PC-9 (cell line): ENCODE results near the gene OR1L6. TPM values are rescaled to one million over a fixed set of nuclear protein-coding genes. Genes with fewer than 3 reads are reported as not detected.

ENCODE experiments used
- BruUV-seq: library from RNA; stranded (reverse); fragments of 400-500 nt; replicated peaks from 2 replicates; lab custom pipeline; 2021; lab: Mats Ljungman, UMichigan
- CTCF ChIA-PET: fragments of 300-600 bp; sonication (Branson Sonifier 250); formaldehyde crosslinking; loops from one replicate; lab custom pipeline; 2022; ENCODE audit warnings: antibody characterized with exemption; lab: Charles Lee
- POLR2A ChIA-PET: fragments of 300-600 bp; sonication (Branson Sonifier 250); formaldehyde crosslinking; loops from one replicate; lab custom pipeline; 2022; ENCODE audit warnings: antibody characterized with exemption; ENCODE audit not compliant: unreplicated experiment; lab: Charles Lee
- DNase-seq, 2 experiments: peaks; one replicate each; pipeline versions ENCODE4 v3.0.0 to v3.0.0-alpha.2; 2015 to 2022; ENCODE audit warnings: mixed read lengths in 1 of 2
- H2AFZ ChIP-seq: fragments of 200-600 bp; sonication (generic); 2 replicates; pipeline ENCODE4 v1.8.1; 2017; ENCODE audit warnings: antibody characterized with exemption
- H3F3A ChIP-seq: fragments of 200-600 bp; sonication (generic); 2 replicates; pipeline ENCODE4 v1.8.1; 2017; ENCODE audit warnings: antibody characterized with exemption, mild to moderate bottlenecking, low read depth; ENCODE audit not compliant: insufficient read depth
- H3K27ac ChIP-seq: fragments of 200-600 bp; sonication (generic); 2 replicates; pipeline ENCODE4 v1.6.1; 2016; ENCODE audit warnings: mixed run types
- H3K27me3 ChIP-seq: fragments of 200-600 bp; sonication (generic); 2 replicates; pipeline ENCODE4 v1.6.1; 2016; ENCODE audit warnings: low read depth, mixed run types; ENCODE audit not compliant: insufficient read depth
- H3K36me3 ChIP-seq: fragments of 200-600 bp; sonication (generic); 2 replicates; pipeline ENCODE4 v1.6.1; 2016; ENCODE audit warnings: low read depth, mixed run types
- H3K4me1 ChIP-seq: fragments of 200-600 bp; sonication (generic); replicated peaks from 2 replicates; pipeline ENCODE4 v1.6.1; 2016; ENCODE audit warnings: mixed run types; ENCODE audit not compliant: insufficient read depth
- H3K4me2 ChIP-seq: fragments of 200-600 bp; sonication (generic); 2 replicates; pipeline ENCODE4 v1.6.1; 2017; ENCODE audit warnings: mixed run types
- H3K4me3 ChIP-seq: fragments of 200-600 bp; sonication (generic); 2 replicates; pipeline ENCODE4 v1.6.1; 2016; ENCODE audit warnings: mixed run types
- H3K79me2 ChIP-seq: fragments of 200-600 bp; sonication (generic); 2 replicates; pipeline ENCODE4 v1.6.1; 2017; ENCODE audit warnings: low read depth, mixed run types
- H3K9me2 ChIP-seq: fragments of 200-600 bp; sonication (generic); 2 replicates; pipeline ENCODE4 v1.8.1; 2017; ENCODE audit warnings: mild to moderate bottlenecking; ENCODE audit not compliant: insufficient read depth
- H3K9me3 ChIP-seq: fragments of 200-600 bp; sonication (generic); 2 replicates; pipeline ENCODE4 v1.8.1; 2016; ENCODE audit warnings: low read depth; ENCODE audit not compliant: insufficient read depth
- H4K20me1 ChIP-seq: fragments of 200-600 bp; sonication (generic); 2 replicates; pipeline ENCODE4 v1.8.1; 2017; ENCODE audit not compliant: insufficient read depth
- EZH2 ChIP-seq: fragments of 200-600 bp; sonication (generic); IDR thresholded peaks from 2 replicates; pipeline ENCODE4 v1.8.0; 2017; ENCODE audit warnings: antibody characterized with exemption, low read depth
- intact Hi-C: fragments of 100-400 bp; cut with micrococcal nuclease; formaldehyde crosslinking; loops from one replicate; pipeline ENCODE4 v1.10.0; 2022; ENCODE audit not compliant: unreplicated experiment
- total RNA-seq: library from RNA; stranded (reverse); gene quantifications from 2 replicates; pipeline ENCODE4 v1.2.3, GENCODE V29; 2021
- TF ChIP-seq, protein P1 (sequence below): fragments of 200-600 bp; sonication (generic); conservative IDR thresholded peaks from 2 replicates; pipeline ENCODE4 v1.6.1; 2017; ENCODE audit warnings: mixed run types, antibody characterized with exemption, mild to moderate bottlenecking, moderate library complexity

OR1L6 gene
- total RNA-seq, 1 experiment from 2014 or later, result not detected

DNA sequence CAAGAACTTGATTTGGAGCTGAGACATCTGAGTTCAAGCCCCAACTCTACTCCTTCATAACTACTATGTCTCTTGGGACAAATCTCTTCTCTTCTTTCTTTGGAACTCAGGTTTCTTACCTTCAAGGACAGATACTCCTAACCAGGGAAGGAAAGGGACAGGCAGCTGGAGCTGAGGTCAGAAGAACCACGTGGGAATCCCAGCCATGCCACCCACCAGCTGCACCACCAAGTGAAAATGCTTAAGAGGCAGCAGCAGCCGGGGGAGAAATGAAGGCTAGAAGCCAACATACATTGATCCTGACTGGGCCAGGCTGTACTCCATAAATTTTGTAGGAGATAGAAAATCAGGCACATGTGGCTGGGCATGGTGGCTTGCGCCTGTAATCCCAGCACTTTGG lies 37.1 kb downstream of the OR1L6 start:
- Histone ChIP-seq H3K9me2 (no peaks in the 10 kb centered on the region; the same call in 1 of the 2 replicates), H3K4me1 (peaks cover 19% of the 10 kb centered on the region), H3K4me2 (no peak overlapping the region), H3K27ac (no peak overlapping the region), H2AFZ (no peak overlapping the region), H3F3A (no peaks in the 10 kb centered on the region), H3K4me3 (no peak overlapping the region), H3K79me2 (no peaks in the 10 kb centered on the region), H3K27me3 (no peaks in the 10 kb centered on the region), H4K20me1 (no peaks in the 10 kb centered on the region), H3K9me3 (no peaks in the 10 kb centered on the region), H3K36me3 (no peaks in the 10 kb centered on the region)
- DNase-seq, result no peak
- intact Hi-C loops, result no loop called here
- TF ChIP-seq EZH2, result no peak
- TF ChIP-seq, protein P1, sequence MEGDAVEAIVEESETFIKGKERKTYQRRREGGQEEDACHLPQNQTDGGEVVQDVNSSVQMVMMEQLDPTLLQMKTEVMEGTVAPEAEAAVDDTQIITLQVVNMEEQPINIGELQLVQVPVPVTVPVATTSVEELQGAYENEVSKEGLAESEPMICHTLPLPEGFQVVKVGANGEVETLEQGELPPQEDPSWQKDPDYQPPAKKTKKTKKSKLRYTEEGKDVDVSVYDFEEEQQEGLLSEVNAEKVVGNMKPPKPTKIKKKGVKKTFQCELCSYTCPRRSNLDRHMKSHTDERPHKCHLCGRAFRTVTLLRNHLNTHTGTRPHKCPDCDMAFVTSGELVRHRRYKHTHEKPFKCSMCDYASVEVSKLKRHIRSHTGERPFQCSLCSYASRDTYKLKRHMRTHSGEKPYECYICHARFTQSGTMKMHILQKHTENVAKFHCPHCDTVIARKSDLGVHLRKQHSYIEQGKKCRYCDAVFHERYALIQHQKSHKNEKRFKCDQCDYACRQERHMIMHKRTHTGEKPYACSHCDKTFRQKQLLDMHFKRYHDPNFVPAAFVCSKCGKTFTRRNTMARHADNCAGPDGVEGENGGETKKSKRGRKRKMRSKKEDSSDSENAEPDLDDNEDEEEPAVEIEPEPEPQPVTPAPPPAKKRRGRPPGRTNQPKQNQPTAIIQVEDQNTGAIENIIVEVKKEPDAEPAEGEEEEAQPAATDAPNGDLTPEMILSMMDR, result no peak
- POLR2A ChIA-PET, result no interaction called here
- CTCF ChIA-PET, result no interaction called here
- BruUV-seq, result no TSS peak

DNA sequence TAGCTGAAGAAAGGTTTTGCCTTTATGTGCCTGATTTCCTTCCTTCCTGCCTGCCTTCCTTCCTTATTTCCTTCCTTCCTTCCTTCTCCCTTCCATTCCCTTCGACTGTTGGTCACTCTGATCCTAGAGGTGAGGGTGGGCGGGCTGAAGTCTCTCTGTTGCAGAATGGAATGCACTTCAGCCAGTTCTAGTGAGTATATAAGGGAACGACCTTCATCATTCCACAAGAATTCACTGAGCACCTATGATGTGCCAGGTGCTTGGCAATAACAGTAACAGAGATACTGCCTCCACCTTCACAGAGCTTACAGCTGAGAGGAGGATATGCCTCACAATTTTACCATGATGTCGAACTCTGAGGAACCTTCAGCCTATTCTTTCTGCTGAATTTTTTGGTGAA lies 37.9 kb downstream of the OR1L6 start:
- peaks cover 19% of the 10 kb centered on the region for H3K4me1 ChIP-seq
- H3K9me2 ChIP-seq, result no peaks in the 10 kb centered on the region; the same call in 1 of the 2 replicates
- no peaks in the 10 kb centered on the region for H3K79me2 ChIP-seq
- H3K27ac ChIP-seq, result no peak overlapping the region
- BruUV-seq, result no TSS peak
- DNase-seq, result peak in 1 of 2 experiments; percentile 45
- CTCF ChIA-PET, result no interaction called here
- H3F3A ChIP-seq, result no peaks in the 10 kb centered on the region
- H3K36me3 ChIP-seq, result no peaks in the 10 kb centered on the region
- POLR2A ChIA-PET, result no interaction called here
- H3K4me2 ChIP-seq, result no peak overlapping the region
- H4K20me1 ChIP-seq, result no peaks in the 10 kb centered on the region
- intact Hi-C loops, result no loop called here
- H3K9me3 ChIP-seq, result no peaks in the 10 kb centered on the region
- no peak overlapping the region for H3K4me3 ChIP-seq
- no peak overlapping the region for H2AFZ ChIP-seq
- no peaks in the 10 kb centered on the region for H3K27me3 ChIP-seq
- TF ChIP-seq EZH2, result no peak
- TF ChIP-seq, protein P1, result no peak

DNA sequence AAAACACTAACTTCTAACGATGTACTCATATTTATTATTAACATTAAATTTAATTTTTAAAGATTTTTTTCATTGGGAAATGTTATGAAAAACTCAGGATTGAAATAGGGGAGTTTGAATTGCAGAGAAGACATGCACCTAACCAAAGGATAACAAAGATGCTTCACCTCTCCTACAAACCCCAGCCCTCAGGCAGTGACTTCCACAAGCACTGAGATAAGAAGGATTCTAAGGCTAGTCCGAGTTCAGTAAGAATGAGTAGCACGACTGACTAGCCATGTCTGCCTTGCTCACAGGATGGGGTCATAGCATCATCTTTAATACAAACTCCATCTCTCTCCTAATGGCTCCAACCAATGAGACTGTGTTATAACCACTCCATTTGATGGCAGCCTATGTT lies 39.6 kb downstream of the OR1L6 start:
- no peaks in the 10 kb centered on the region for H3K27me3 ChIP-seq
- TF ChIP-seq EZH2, result no peak
- TF ChIP-seq, protein P1, result no peak
- ChIA-PET POLR2A (no interaction called here), CTCF (no interaction called here)
- no peak overlapping the region for H3K4me2 ChIP-seq
- H2AFZ ChIP-seq, result no peak overlapping the region
- no peaks in the 10 kb centered on the region; the same call in 1 of the 2 replicates for H3K9me2 ChIP-seq
- no peaks in the 10 kb centered on the region for H3F3A ChIP-seq
- H3K79me2 ChIP-seq, result no peaks in the 10 kb centered on the region
- H3K9me3 ChIP-seq, result no peaks in the 10 kb centered on the region
- H3K4me1 ChIP-seq, result peaks cover 19% of the 10 kb centered on the region
- H3K27ac ChIP-seq, result no peak overlapping the region
- BruUV-seq, result no TSS peak
- H4K20me1 ChIP-seq, result no peaks in the 10 kb centered on the region
- intact Hi-C loops, result no loop called here
- H3K4me3 ChIP-seq, result no peak overlapping the region
- no peak for DNase-seq
- no peaks in the 10 kb centered on the region for H3K36me3 ChIP-seq
